ENCODE data around the gene ANKS1A. TPM values are rescaled to one million over a fixed set of nuclear protein-coding genes. Genes with fewer than 3 reads are reported as not detected.

The ANKS1A gene
- polyA plus RNA-seq, 3 donors = 1.7 to 8.0 (median 3.1) TPM

GRCh38 chr6:35059596-35060345, 170.7 kb downstream of the ANKS1A start:
- Histone ChIP-seq H3K9ac (ENCODE audit: insufficient read depth, low read length, poor library complexity, severe bottlenecking) (no peak overlapping the region), H3K27me3 (ENCODE audit: control insufficient read depth in 2 of 2, insufficient read depth in 2 of 2, low read length in 2 of 2) (no peaks in the 10 kb centered on the region), H3K4me3 (replicated peaks in 1 of 3; ENCODE audit: low read depth in 2 of 3, low read length in 3 of 3) (no peak overlapping the region), H3K4me1 (ENCODE audit: control insufficient read depth in 1 of 2, insufficient read depth in 2 of 2, low read length in 2 of 2) (no peaks in the 10 kb centered on the region), H3K79me2 (ENCODE audit: insufficient read depth, low read length) (no peaks in the 10 kb centered on the region), H3K27ac (ENCODE audit: low read depth in 1 of 2, low read length in 2 of 2) (no peak overlapping the region), H3K4me2 (replicated peaks; ENCODE audit: extremely low read depth, low read length, poor library complexity, severe bottlenecking) (no peak overlapping the region), H4K20me1 (ENCODE audit: insufficient read depth, low read length) (no peaks in the 10 kb centered on the region), H2AFZ (ENCODE audit: insufficient read depth, low read depth, low read length, poor library complexity, severe bottlenecking) (no peak overlapping the region), H3K36me3 (replicated peaks in 1 of 2; ENCODE audit: control insufficient read depth in 1 of 2, insufficient read depth in 2 of 2, low read length in 2 of 2) (peaks cover 59 to 87% of the 10 kb centered on the region in 2 donors), H3K9me3 (replicated peaks in 1 of 2; ENCODE audit: control insufficient read depth in 1 of 2, insufficient read depth in 1 of 2, low read length in 2 of 2) (no peaks in the 10 kb centered on the region)
- no peak for TF ChIP-seq CTCF (IDR thresholded peaks at IDR 0.05)
- no peak overlapping the region for H3K4me3 Mint-ChIP-seq
- 97% methylated on average over 21 of the region's 21 CpGs for WGBS (ENCODE audit: insufficient coverage)
- H3K27me3 Mint-ChIP-seq (ENCODE audit: low read depth in 3 of 3) = peaks cover 0 to 2% (median 0%) of the 10 kb centered on the region in 3 donors
- peaks cover 87 to 99% of the 10 kb centered on the region in 2 donors for H3K36me3 Mint-ChIP-seq
- intact Hi-C loops (cut with micrococcal nuclease) = loop anchor here in 1 of 2 donors (5.0 kb wide), 1 partner anchor 37 kb away; no protein-coding TSS in a partner anchor
- H3K27ac Mint-ChIP-seq = peak overlapping the region in 2 of 7 donors; percentile 15 to 45
- DNase-seq = no peak
- H3K9me3 Mint-ChIP-seq = no peaks in the 10 kb centered on the region
- H3K4me1 Mint-ChIP-seq = peaks cover 2% of the 10 kb centered on the region

GRCh38 chr6:35061102-35061615, 172.1 kb downstream of the ANKS1A start:
- Mint-ChIP-seq H3K4me3 (no peak overlapping the region), H3K27ac (peak overlapping the region in 1 of 7 donors; percentile 18), H3K27me3 (ENCODE audit: low read depth in 3 of 3) (peaks cover 0 to 2% (median 0%) of the 10 kb centered on the region in 3 donors), H3K4me1 (peaks cover 2% of the 10 kb centered on the region), H3K9me3 (no peaks in the 10 kb centered on the region), H3K36me3 (peaks cover 86 to 98% of the 10 kb centered on the region in 2 donors)
- H3K4me2 ChIP-seq (replicated peaks; ENCODE audit: extremely low read depth, low read length, poor library complexity, severe bottlenecking) = no peak overlapping the region
- intact Hi-C loops (cut with micrococcal nuclease) = no loop called here
- no peaks in the 10 kb centered on the region for H3K9me3 ChIP-seq (replicated peaks in 1 of 2; ENCODE audit: control insufficient read depth in 1 of 2, insufficient read depth in 1 of 2, low read length in 2 of 2)
- no peak overlapping the region for H3K4me3 ChIP-seq (replicated peaks in 1 of 3; ENCODE audit: low read depth in 2 of 3, low read length in 3 of 3)
- 94% methylated on average over 3 of the region's 9 CpGs for WGBS (ENCODE audit: insufficient coverage)
- no peak for TF ChIP-seq CTCF (IDR thresholded peaks at IDR 0.05)
- H3K36me3 ChIP-seq (replicated peaks in 1 of 2; ENCODE audit: control insufficient read depth in 1 of 2, insufficient read depth in 2 of 2, low read length in 2 of 2) = peaks cover 67 to 91% of the 10 kb centered on the region in 2 donors
- no peaks in the 10 kb centered on the region for H3K79me2 ChIP-seq (ENCODE audit: insufficient read depth, low read length)
- H3K27ac ChIP-seq (ENCODE audit: low read depth in 1 of 2, low read length in 2 of 2) = no peak overlapping the region
- H3K9ac ChIP-seq (ENCODE audit: insufficient read depth, low read length, poor library complexity, severe bottlenecking) = no peak overlapping the region
- H4K20me1 ChIP-seq (ENCODE audit: insufficient read depth, low read length) = no peaks in the 10 kb centered on the region
- no peak for DNase-seq
- no peak overlapping the region for H2AFZ ChIP-seq (ENCODE audit: insufficient read depth, low read depth, low read length, poor library complexity, severe bottlenecking)
- H3K4me1 ChIP-seq (ENCODE audit: control insufficient read depth in 1 of 2, insufficient read depth in 2 of 2, low read length in 2 of 2) = no peaks in the 10 kb centered on the region
- no peaks in the 10 kb centered on the region for H3K27me3 ChIP-seq (ENCODE audit: control insufficient read depth in 2 of 2, insufficient read depth in 2 of 2, low read length in 2 of 2)

All from CD14-positive monocyte (primary cell).